Fibroblast of the conjunctiva (primary cell): ENCODE results near the gene KRTDAP.
A peak's percentile ranks its signal among the peaks of the same experiment; 100 is the strongest.

Experiments
- DNase-seq: peaks from one replicate; pipeline ENCODE4 v3.0.0-alpha.2; 2010; ENCODE audit warnings: low read depth

The KRTDAP gene

DNA sequence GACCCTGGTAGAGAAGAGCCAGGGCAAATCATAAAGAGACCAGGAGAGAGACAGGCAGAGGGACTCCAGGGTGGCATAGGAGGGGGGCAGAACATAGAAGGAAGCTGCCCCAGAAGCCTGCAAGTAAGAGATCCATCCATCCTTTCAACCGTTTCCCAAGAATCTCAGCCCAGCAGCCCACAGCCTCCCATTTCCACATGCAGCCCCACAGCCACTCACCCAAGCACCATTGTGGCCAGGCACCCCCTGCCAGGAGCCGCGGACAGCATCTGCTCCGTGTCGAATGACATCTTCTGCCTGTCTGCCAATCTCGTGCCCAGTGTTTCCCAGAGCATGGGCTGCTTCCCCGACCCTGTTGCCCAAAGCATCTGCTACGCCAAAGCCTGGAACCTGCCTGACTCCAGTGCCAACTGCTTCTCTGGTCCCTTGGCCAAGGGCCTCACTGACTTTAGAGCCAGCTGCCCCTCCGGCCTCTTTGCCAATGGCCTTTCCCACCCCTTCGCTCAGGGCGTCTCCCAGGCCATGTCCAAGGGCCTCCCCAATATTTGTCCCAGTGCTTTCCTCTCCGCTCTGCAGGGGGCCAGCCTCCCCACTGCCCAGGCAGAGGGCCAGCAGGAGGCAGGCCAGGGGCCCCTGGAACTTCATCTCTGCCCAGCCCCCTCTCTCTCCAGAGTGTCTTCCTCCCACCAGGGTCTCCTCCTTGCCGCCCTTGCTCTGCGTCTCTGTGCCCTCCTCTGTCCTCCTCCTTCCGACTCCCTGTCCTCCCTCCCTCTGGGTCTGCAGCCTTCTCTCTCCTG lies 22.8 kb upstream of the KRTDAP start:
- DNase-seq, result no peak

DNA sequence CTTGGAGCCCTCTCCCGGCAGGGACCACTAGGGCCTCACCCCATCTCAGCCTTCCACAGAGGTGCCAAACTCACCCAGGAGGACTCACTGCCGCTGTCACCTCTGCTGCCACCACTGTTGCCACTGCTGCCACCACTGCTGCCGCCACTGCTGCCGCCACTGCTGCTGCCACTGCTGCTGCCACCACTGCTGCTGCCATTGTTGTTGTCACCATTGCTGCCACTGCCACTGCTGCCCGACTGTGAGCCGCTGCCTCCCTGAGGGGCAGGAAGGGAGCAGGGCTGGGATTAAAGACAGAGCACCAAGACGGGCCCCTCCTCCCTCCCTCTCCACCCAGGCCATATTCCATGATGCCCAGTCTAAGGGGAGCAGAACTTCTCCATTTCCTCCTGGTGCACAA lies 21.1 kb upstream of the KRTDAP start:
- DNase-seq, result no peak

GRCh38 chr19:35510626-35510964 lies 20.3 kb upstream of the KRTDAP start:
- DNase-seq, result no peak

DNA sequence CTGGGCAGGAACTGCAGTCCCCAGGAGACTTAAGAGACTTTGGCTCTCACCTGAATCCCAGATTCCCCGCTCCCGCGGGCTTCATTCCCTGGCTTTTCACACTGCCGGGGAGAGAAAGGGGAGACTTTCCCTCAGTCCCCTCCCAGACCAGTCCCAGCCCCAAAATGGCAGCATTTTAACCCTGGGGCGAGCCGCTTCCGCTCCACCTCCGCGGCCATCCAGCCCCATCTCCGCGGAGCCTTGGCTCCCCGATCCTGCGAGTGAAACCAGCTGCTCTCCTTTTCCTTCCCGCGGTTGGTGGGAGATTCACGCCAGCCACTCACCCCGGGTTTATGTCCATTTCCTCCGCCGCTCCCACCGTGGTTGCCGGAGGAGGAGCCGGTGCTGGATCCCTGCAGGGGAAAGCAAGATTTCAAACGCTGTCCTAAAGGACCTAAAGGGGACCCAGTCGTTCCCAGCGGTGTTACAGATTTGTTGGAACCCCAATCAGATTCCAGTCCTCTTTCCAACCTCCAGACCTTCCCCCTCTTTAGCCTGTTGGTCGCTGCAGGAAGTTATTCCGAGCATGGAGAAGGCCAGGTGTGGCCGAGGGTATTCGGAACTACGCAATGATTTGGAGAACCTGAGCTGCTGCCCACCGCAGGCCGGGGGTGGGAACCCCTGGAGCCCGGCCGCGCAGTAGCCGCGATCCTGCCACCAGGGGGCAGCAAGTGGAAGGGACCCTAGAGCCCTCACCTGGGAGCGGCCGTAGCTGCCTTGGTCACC lies 19.8 kb upstream of the KRTDAP start:
- no peak for DNase-seq

- DNase-seq, result no peak
These were observed 18.9 kb upstream of the KRTDAP start for GRCh38 chr19:35509018-35509652.

DNA sequence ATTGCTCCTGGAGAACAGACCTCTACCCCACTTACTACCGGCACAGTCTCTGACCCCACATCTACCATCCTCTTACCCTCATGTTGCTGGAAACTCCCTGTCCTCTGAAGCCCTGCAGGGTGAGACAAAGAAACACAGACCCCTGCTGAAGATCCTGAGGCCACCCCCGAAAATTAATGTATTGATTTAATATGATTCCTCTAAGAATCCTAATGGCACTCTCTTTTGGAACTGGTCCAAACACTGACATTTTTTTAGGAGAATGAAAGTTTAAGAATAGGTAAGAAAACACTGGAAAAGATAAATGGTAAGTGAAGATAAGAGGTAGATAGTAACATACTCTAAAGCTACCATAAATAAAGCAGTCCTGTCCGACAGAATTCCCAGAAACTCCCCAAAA lies 17.9 kb upstream of the KRTDAP start:
- DNase-seq, result no peak

DNA sequence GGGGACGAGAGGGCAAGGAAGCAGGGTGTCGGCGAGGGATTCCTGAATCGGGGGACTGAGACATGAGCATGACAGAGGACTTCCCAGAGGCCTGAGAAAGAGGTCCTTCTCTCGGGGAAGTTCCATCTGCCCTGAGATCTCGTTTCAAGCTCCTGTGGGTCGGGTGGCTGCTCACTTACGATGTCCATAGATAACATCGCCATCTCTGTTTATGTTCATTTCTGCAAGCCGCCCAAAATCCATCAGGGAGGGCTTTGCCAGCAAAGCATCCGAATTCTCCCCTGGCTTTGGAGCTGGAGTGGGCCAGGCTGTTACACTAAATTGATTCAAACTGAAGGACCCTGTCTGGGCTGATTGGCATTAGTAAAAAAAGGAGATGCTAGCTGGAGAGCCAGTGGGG lies 17.3 kb upstream of the KRTDAP start:
- no peak for DNase-seq

GRCh38 chr19:35506011-35506410 lies 15.7 kb upstream of the KRTDAP start:
- no peak for DNase-seq

DNA sequence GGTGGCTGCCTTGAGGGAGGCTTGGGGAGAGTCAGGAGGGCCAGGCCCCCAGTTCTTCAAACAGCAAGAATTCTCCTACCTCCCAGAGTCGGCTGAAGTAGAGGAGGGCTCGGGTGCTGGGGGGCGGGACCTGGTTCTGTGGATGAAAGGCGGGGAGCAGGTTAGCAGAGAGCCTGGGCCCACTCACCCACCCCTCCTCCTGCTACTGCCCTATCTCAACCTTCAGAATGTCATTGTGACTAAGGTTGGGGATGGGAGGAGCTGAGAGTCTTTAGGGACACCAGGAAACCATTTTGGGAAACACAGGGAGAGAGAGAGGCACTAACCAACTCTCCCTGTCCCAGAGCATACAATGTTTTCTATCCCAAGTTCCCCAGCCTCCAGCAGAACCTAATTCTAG lies 12.5 kb upstream of the KRTDAP start:
- no peak for DNase-seq

DNA sequence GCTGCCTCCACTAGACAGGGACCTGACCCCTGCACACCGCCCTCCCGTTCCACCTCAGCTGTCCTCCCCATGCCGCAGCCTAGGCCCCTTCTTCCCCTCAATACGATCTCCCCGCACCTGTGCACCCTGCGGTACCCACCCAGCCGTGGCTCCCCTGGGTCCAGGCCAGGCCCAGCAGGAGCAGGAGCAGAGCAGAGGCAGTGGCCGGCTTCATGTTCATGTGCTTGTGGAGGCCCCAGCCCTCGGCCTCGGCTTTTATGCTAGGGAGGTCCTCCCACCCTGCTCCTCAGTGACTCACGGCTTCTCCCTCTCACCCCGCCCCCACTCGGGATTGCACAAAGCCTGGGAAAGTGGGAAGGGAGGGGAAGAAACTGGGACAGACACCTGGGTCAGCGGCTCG lies 11.4 kb upstream of the KRTDAP start:
- DNase-seq, result no peak

GRCh38 chr19:35500611-35501010 lies 10.3 kb upstream of the KRTDAP start:
- DNase-seq, result no peak

GRCh38 chr19:35498984-35499527 lies 8.8 kb upstream of the KRTDAP start:
- DNase-seq, result no peak

GRCh38 chr19:35498220-35498619 lies 8.0 kb upstream of the KRTDAP start:
- DNase-seq, result no peak

- no peak for DNase-seq
These were observed 7.1 kb upstream of the KRTDAP start for GRCh38 chr19:35497406-35497805.

DNA sequence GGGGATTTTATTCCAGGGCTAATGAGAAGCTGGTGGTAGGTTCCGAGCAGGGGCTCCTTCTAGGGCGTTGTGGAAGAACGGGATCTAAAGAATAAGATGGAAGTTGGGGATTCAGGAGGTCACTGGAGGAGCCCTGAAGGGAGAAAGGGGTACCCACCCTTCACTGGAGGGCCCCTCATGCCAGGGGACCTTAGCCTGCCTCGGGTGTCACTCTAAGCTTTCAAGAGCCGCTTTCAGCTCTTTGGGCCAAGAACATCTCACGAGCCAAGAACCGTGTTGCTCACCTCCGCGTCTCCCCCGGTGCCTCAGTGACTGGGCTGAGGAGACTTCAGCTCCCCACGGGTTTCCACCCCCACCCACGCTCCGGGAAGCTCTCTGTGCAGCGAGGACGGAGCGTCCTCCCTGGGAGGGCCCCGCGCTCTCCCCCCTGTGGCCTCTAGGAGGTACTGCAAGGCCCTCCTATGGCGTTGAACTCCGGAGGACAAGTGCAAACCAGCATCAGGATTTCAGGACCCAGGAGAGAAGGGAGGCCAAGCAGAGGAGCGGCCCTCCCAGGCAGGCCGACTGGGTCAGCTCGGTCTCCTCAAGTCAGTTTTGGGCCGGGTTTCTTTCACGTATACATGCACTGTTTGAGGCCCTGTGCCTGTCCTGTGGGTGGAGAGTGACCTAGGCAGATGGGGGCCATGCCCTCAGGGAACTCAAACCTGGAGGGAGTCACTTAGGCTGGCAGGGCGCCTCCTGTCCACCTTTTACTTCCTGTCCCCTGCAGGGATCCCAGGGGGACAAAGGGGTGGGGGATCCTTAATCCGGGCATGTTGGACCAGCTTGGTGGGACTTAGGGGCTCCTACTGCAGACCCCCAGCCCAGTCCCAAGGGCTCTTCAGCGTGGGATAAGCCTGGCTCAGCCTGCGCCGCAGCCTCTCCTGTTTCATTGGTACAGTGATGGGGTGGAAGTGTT lies 5.1 kb upstream of the KRTDAP start:
- DNase-seq, result peak; percentile 41

- DNase-seq, result no peak
These were observed 3.7 kb upstream of the KRTDAP start for GRCh38 chr19:35493971-35494370.

- no peak for DNase-seq
These were observed 1.6 kb upstream of the KRTDAP start for GRCh38 chr19:35491836-35492360.

DNA sequence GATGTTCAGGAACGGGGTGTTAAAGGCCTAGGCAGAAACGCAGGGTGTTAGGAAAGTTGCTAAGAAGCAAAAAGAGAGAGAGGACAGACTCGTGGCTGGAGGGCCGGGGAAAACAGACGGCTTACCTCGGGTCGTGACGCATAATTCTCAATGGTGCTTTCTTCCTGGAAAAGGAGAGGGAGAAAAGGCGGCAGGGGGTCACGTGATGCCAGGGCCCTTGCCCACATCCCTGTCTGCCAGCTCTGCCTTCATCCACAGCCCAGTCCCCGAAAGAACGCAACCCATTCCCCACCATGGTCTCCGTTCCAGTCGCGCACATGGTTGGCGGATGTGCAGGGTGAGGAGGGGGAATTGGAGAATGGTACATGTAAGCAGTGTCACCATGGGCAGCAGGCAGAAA lies 1.6 kb downstream of the KRTDAP start:
- DNase-seq, result no peak

- DNase-seq, result no peak
These were observed 2.5 kb downstream of the KRTDAP start for GRCh38 chr19:35487656-35488182.

- DNase-seq, result no peak
These were observed 4.0 kb downstream of the KRTDAP start for GRCh38 chr19:35486268-35486708.
